ENCODE measurements around the gene RAB11FIP3.
"Not testable (repeated sequence)": the region's sequence is repeated elsewhere in the genome, so short reads cannot be mapped to it uniquely, and the experiment has no call there.

Gene RAB11FIP3

DNA sequence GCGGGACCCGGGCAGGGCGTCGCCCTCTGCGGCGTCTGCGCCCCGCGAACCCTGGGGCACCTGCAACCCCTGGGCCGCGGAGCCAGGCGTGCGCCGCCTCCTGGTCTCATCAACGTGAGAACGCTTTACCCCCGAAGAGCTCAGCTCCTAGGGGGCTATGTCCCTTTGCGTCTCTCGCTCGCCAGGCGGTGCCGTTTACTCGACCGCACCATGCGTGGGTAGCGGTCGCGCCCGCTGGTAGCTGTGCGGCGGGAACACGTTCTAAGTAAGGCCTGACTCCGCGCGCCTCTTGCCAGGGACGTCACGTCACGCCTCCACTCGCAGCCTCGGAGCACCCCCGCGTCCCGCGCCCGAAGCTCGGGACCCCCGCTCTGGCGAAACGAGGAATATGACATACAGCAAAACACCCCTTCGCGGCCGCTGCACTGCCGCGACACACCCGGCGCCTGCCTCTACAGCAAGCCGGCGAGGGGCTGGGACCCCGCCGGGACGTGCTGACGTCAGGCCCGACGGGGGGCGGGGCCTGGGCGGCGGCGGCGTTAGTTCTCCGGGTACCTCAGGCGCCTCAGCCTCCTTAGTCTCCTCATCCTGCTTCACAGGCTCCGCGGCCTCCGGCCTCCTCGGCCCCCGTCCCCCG lies at the start of gene RAB11FIP3:
TSS of gene RAB11FIP3 (plus strand) at position 568 of the 637 bp plus-strand sequence. CDS start 358 bp downstream, outside the sequence.
- peak; percentile 63 for DNase-seq (ENCODE audit: low read depth)
- TF ChIP-seq CTCF (conservative IDR thresholded peaks at IDR 0.05; ENCODE audit: control insufficient read depth, insufficient read depth, low read depth, low read length) = peak; percentile 0
- H3K4me3 ChIP-seq (ENCODE audit: control insufficient read depth, low read depth, low read length) = peak within 1 kb of the TSS; percentile 64

GRCh38 chr16:375927-376816 lies 49.3 kb upstream of the RAB11FIP3 start:
- no peak overlapping the region for H3K4me3 ChIP-seq (ENCODE audit: control insufficient read depth, low read depth, low read length)
- no peak for DNase-seq (ENCODE audit: low read depth)
- no peak for TF ChIP-seq CTCF (conservative IDR thresholded peaks at IDR 0.05; ENCODE audit: control insufficient read depth, insufficient read depth, low read depth, low read length)

- no peak overlapping the region for H3K4me3 ChIP-seq (ENCODE audit: control insufficient read depth, low read depth, low read length)
- TF ChIP-seq CTCF (conservative IDR thresholded peaks at IDR 0.05; ENCODE audit: control insufficient read depth, insufficient read depth, low read depth, low read length) = no peak
- no peak for DNase-seq (ENCODE audit: low read depth)
Observed at GRCh38 chr16:376817-377418, 48.5 kb upstream of the RAB11FIP3 start.

GRCh38 chr16:377419-377951 lies 48.0 kb upstream of the RAB11FIP3 start:
- no peak overlapping the region for H3K4me3 ChIP-seq (ENCODE audit: control insufficient read depth, low read depth, low read length)
- TF ChIP-seq CTCF (conservative IDR thresholded peaks at IDR 0.05; ENCODE audit: control insufficient read depth, insufficient read depth, low read depth, low read length) = no peak

GRCh38 chr16:378113-378820 lies 47.2 kb upstream of the RAB11FIP3 start:
- not testable (repeated sequence) for DNase-seq (ENCODE audit: low read depth); H3K4me3 ChIP-seq (ENCODE audit: control insufficient read depth, low read depth, low read length)

More at GRCh38 chr16:377419-377951, 48.0 kb upstream of the RAB11FIP3 start:
- DNase-seq (ENCODE audit: low read depth) = no peak

DNA sequence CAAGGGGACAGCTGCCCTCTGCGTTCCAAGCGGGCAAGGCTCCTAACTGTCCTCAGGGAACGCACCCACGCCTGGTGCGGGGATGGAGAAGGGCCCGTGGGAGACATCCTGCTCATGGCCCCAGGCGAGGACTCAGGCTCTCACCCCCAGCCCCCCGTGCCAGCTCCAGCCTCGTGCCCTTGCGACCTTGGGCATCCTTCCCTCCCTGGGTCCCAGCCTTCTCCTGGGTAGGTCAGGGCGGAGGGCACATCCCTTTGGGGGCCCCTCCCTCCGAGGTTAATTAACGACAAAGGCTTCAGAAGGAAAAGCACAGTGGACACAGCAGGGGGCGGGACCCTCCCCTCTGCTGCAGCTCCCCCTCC lies 46.6 kb upstream of the RAB11FIP3 start:
- no peak overlapping the region for H3K4me3 ChIP-seq (ENCODE audit: control insufficient read depth, low read depth, low read length)
- no peak for DNase-seq (ENCODE audit: low read depth)
- TF ChIP-seq CTCF (conservative IDR thresholded peaks at IDR 0.05; ENCODE audit: control insufficient read depth, insufficient read depth, low read depth, low read length) = no peak

All from fibroblast of mammary gland (primary cell).